NCI-H1694 treated with DMSO at 0.1 percent for 48 hours (cell line): ENCODE measurements around the gene NISCH.
A peak's percentile ranks its signal among the peaks of the same experiment; 100 is the strongest.

Experiments used
- DNase-seq: peaks from one replicate; lab custom pipeline; 2025; lab: John Stamatoyannopoulos, UW

Gene NISCH

DNA sequence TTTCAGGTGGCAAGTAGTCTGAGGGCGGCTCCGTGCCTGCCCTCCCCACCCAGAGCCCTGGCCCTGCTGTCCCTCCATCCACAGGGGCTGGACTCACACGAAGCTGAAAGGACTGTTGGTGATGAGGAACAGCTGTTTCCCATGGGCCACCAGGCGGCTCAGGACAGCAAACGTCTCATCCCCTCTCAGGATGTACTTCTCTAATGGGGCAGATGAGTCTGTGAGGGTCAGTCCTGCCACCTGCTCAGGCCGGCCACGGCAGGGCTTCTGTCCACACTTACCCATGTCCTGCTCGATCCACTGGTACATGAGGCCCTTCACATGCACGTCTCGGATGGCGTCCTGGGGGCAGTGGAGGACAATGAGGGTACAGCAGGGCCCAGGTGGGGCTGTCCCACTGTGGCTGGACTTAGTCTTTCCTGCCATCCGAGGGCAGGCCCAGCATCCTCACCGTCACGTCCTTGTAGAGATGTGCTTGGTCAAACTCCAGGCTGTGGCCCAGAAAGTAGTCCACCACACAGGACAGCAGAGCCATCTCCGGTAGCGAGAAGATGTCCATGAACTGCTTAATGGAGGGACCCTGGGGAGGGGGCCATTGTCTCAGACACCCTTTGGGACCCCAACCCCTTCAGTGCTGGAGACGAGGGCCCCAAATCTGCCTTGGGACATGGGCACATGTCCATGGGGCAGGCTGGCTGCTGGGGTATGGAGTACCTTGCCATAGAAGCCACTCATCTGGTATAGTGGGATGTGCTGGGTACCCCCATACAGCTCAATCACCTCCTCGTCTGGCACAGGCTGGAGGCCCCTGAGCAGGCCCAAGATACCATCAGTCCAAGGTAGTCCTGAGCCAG lies 72.6 kb downstream of the NISCH start:
- no peak for DNase-seq

DNA sequence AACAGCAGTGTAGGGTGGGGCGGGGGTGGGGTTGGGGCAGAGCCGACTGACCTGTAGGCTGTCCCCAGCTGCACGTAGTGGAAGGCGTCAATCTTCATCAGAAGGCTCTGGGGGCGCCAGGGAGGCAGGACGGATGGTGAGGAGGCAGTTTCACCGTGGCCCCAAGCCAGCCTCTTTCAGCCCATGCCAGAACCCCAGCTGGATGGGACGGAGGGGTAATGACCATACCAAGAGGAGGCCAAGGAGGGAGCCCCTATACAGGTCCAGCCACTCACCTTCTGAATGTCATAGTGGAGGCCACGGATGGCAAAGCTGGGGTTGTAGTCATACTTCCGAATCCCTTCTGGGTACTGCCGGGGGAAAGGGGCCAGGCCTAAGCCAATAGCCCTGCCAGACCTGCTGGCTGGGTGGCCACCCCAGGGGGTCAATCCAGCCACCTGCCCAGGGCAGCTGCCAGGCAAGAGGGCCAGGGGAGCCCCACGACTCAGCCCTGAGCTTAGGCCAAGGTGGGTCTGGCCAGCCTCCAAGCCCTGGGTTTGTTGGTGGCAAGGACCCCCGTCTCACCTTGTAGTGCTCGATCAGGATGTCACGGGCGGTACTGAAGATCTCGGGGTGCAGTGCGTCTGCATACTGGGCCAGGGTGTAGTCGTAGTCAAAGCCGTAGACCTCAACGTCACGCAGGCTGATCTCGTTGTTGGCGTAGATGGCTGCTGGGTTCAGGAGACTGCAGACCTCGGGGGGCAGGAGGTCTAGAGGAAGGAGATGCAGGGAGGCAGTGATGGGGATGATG lies 73.4 kb downstream of the NISCH start:
- no peak for DNase-seq

DNA sequence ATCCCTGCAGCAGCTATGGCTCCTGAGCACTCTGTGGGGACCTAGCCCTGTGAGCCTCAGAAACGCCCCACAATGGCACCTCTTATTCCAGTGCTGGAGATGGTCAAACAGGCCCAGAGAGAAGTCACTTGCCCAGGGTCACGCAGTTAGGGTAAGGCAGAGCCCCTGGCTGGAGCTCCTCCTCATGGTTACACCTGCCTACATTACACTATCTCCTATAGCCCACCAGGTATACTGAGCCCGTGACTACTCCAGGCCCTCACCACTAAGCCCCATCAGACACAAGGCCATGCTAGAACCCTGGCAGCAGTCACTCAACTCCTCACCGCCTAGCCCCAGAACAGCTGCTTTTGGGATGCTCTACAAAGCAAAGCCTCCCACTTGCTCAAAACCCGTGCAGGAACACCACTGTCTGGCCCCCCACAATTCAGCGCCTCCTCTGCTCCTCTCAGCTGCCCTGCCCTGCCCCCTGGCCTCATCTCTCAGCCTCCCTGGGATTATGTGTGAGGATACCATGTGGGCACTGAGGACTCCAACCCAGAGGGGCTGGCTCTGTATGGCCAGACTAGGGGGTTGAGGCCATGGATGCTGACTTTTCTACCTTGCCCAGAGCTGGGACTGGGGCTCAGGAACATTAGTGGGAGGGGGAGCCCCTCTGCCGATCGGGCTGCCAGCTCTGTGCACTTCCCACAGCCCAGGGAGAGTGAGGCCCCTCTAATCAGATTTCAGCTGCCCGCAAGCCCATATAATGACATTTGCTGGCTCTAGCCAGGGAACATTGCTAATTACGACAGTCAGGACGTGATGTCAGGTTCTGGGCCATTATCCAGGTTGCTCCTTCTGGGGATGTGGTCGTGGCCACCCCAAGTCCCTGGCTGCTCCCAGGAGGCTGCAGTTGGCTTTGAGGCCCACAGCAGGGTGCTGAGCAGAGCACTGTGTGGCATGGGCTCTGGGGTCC lies 74.3 kb downstream of the NISCH start:
- no peak for DNase-seq

DNA sequence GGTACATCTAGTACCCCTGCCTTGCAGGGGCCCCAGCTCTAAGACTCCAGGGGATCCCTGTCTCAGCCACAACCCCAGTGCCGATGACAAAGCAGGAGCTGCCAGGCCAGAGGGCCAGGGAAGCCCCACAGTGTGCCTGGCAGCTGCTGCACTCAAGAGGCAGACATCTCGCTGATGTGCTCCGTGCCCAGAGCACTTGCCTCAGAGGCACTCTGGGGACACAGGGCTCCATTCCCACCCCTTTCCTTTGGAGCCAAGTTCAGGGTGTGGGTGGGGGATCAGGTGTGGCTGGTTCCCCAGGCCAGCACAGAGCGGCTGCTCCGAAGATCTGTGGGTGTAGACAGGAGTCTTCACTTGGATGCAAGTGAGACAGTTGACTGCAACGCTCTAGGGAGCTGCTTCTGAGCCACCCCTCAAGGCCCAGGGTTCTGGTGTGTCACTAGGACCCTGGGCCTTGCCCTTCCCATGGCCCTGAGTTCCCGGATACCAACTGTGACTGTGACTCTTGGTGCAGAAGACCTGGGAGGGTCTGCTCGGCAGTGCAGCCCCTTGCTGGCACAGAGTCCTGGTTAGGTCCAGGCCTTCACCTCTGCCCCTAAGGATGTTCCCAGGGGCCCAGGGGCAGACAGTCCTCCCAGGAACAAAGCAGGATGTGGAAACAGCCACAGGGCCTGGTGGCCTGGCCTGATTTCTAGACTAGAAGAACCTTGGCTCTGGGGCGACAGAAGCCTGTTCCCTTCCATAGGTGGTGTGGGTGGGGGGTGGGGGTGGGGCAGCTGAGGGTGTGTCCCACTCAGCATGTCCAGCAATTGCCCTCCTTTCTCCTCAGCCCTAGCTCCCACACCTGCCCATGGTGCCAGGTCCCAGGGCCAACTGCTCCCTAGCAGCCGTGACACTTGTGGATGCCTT lies 75.8 kb downstream of the NISCH start:
- no peak for DNase-seq

DNA sequence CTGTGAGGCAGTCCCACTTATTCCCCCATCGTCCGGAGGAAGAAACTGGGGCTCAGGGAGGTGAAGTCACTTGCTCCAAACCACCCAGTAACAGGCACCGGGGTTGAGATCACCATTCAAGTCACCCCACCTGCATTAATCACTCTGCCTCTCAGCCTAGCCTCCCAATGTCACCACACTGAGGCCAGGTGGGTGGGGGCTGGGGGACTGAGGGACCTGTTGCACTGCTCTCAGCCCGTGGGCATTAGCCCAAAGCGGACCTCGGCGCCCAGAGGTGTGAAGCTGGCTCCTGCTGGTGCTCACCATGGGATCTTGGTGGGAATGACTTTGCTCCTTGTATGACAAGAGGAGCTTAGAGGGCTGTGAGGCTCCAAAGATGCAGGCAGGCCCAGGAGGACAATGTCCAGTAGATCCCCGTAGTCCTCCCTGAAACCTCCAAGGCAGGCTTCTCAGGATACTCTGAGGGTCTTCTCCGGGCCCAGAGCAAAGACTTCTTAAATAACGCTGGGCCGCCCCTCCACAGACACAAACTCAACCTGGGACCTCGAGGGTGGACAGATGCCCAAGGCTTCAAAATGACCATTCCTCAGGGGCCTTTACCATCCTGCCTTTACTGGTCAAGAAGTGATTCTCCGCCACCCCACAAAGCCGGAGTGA lies 76.6 kb downstream of the NISCH start:
- no peak for DNase-seq

DNA sequence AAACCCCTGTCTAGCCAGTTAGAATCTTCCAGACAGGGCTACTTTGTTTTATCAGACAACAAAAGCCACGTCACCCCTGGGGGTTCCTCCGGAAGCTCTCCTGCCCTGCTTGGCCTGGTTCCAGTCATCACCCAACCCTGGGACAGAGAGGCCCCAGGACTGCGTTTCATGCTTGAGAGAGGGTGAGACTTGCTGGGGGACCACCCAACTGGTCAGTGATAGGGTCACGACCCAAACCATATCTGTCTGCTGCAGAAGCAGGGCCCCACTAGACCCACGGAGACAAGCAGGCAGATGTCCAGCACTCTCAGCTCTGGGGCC lies 77.1 kb downstream of the NISCH start:
- DNase-seq: no peak

DNA sequence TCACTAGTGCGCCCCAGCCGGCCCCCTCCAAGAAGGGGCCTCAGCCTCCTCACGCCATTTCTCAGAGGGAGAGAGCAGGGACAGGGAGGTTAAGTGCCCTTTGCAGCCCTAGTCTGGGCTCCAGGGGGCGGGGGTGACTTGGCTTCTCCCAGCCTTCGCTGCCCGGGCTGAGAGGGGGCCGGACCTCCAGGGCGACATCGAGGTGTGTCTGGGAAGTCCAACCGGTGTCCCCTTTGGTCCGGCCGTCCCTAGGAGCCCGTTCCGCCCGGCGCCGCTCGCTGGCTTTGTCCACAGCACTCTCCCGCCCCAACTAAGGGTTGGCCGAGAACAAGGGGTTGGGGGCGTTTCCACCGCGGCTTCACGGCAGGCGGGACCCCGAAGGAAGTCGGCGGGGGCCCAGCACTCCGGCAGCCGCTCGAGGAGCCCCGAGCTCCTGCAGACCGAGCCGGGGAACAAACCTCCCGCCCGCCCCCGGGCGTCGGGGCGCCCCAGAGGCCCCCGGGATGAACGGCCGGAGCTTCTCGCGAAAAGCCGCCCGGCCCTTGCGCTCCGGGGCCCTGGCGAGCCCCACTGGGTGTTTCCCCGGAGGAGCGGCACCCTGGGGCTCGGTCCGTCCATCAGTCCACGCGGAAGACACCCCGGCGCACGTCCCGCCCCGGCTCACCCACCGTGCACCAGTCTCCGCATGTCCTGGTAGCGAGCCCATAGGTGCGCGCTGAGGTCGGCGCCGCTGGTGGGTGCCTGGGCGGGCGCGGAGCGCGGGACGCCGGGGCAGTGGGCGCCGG lies 77.6 kb downstream of the NISCH start:
- DNase-seq: no peak

DNA sequence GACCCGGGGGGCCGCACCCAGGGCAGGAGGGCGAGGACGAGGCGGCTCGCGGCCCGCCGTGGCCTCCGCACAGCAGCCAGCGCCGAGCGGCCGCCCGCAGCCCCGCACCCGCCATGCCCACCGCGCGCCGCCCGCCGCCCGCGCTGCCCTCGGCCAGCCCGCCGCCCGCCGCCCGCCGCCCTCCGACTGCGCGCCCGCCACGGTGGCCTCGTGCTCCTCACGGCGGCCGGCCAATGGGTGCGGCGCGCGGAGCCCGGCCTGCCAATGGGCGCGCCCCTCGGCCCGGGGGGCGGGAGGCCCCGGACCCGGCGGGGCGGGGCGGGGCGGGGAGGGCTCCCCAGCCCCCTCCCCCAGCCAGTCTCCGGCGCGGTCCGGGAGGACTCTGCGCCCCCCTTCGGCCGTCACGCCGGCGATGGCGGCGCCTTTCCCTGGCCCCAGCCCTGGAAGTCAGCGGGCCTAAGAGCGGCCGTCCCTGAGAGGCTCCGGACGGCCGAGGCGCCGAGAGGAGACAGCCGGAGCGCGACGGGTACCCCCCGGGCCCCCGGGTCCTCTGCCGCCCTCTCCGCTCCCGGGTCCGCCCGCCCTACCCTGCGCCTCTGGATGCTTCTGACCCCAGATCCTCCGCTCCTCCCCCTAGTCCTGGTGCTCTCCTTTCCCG lies 78.3 kb downstream of the NISCH start, which contains the start of gene NT5DC2:
TSS of gene NT5DC2 (minus strand) at position 235 of the 658 bp plus-strand sequence. CDS start at position 115, 120 bp downstream.
- DNase-seq: peak; percentile 6

DNA sequence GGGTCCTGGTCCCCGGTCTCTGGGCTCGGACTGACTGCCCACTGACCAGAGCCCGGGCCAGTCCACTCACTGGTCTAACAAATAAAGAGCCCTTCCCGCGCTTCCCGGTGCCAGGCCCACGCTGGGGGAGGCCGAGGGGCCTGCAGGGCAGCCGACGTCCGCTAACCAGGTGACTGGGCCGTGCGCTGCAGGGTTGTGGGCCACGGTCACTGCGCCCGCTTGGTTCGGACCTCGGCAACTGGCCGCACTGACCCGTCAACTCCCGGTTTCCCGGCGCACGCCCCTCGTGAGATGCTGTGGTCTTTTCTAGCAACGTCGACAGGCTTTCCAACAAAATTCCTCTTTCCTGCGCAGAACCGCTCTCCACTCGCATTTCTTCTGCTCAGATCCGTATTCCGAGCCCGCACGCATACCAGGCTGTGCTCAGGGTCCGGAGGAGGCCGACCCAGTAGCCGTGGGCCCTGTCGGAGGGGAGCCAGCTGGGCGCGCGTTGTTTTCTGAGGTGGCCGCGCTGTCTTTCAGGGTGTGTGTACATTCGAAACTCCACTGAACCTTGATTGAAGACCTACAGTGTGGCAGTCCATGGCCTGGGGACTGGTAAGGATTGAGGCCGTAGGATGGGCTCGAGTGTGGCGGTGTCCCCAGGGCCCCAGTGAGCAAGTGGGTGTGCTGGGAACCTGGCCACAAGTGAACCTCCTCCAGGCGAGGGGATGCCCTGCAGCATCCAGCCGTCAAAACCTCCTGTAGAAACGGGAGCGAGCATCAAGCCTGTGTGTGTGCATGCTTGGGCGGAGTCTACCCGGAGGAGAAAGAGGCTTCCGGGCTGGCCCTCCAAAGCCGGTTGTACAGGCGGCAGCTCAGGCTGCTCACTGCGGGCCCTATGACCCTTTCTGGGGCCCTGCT lies 79.1 kb downstream of the NISCH start:
- DNase-seq: peak; percentile 11

DNA sequence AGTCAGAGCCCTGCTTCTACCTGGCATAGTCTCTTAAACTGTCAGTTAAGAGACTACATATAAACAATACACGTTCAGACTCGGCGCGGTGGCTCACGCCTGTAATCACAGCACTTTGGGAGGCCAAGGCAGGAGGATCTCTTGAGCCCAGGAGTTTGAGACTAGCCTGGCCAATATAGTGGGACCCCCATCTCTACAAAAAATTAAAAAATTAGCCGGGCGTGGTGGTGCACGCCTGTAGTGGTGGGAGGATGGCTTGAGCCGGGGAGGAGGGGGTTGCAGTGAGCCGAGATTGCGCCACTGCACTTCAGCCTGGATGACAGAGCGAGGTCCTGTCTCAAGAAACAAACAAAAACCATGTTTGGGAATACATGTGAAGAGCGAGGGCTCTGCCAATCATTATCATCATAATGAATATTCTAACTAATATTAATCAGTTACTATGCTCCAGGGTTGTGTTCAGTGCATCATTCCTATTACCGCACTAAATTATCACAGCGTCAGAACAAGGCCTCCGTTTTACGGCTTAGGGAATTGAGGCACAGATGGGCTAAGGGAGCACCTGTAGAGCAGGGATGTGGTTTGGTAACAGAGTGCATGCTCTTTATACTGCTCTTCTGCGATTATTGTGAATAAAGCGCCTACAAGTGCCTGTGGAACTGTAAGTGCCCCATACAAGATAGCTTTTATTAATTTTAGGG lies 80.2 kb downstream of the NISCH start:
- DNase-seq: no peak

DNA sequence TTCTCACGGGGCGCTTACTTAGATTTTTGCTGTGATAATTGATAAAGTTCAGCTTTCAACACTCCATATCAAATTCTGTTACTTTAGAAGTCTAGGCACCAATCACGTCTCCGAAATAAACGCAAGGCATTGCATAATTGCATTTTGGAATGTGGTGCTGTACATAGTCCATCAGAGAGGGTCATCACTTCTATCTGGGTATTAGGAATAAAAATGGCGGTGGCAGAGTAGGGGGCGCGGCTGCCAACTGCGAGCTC lies 80.6 kb downstream of the NISCH start:
- no peak for DNase-seq

DNA sequence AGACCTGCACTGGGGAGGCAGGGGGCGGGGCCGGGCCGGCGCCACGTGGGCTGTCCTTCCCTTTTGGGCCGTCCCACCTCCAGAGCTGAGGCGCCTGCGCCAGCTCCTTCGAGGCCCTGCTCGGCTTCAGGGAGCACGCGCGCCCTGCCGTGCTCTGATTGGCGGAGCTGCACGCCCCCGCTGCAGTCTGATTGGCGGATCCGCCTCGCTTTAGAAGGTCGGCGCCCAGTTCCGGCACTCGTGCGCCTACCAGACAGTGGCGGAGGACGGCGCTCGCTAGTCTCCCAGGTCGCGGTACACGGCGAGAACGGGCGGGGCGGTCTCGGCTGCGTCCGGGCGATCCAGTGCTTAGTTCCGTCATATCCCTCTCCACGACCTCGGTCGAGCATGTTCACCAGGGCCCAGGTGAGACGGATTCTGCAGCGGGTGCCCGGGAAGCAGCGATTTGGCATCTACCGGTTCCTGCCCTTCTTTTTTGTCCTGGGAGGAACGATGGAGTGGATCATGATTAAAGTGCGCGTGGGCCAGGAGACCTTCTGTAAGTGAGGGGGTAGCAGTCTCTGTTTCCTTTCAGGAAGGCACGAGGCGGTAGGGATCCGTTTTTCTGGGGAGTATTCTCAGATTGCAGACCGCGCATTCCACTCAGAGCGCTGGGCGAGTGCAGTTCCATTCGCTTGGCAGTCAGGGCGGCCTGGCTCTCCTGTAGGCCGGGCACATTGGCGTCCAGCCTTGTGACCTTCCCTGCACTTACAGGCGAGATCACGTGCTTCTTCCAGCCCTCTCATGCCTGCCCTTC lies 81.2 kb downstream of the NISCH start, which contains the start of gene UQCC5:
TSS of gene UQCC5 (plus strand) at position 237 of the 796 bp plus-strand sequence. CDS start at position 388, 151 bp downstream.
- DNase-seq: peak; percentile 75

DNA sequence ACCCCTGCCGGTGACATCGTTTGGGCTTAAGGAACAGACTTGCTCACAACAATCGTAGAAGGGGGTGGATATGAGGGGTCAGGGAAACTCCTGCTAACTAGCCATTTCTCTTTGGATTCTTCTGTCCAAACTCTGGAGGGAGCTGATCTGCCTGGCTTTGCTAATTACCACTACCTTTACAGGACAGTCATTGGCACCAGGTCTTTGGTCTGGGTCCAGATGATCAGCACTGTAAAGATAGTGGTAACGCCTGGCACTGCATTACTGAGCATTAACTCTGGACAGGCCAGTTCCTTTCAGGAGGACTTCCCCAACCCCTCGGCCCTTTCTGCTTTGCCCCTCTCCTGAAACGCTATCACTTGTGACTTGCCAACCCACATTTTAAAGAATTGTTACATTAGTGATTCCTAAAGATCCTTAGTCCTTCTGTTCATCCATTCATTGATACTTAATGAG lies 81.8 kb downstream of the NISCH start:
- no peak for DNase-seq

DNA sequence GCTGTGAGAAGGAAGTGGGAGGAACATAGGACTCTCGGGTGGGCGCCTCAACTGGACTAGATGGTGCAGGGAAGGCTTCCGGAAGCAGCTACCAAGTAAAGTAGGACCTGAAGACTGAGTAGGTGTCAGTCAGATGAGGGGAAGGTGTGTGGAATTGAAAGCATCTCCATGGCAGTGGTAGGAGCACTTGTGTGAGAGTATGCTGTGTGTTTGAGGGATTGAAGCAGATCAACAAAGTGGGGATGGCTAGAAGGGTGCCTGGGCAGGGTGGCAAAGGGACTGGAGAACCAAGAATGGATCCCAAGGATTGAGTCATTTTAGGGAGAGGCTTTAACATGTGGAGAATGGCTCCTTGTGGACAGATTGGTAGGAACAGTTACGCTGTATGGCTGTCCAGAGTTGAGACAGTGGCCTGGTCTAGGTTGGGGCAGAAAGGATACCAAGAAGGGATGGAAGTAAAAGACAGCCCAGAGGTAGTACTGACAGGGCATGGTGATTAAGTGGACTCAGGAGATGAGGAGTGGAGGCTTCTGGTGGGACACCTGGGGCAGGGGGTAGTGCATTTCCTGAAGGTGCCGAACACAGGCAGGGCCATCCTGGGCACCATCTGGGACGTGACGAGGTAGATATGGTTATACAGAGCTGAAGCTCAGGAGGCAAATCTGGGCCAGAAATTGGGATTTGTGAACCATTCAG lies 82.5 kb downstream of the NISCH start:
- no peak for DNase-seq

DNA sequence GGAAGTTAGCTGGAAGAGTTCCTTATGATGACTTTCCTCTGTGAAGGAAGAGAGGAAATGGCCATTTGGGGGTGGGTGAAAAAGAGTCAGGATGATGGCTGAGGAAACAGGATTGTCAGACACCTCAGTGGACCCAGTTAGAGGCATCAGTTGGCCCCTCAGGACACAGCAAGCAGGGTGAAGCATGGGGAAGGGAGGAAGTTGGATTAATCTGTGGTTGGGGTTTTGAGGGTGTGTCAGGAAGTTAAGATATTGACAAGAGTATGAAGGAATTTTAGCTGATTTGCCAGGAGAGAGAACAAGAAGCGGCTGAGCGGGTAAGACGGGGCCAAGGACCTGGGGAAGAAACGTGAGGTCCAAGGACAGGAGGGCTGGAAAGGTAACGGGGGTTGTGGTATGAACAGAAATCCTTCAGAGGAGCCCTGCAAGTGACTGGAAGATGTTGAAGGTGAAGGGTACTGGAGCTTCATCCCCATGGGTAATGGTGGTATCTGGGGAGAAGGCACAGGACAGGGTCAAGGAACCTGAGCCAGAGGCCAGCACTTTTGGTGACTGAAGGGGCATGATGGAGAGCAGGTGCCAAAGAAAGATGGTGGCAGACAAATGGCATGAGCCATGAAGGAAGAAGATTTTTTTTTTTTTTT lies 83.7 kb downstream of the NISCH start:
- DNase-seq: no peak

DNA sequence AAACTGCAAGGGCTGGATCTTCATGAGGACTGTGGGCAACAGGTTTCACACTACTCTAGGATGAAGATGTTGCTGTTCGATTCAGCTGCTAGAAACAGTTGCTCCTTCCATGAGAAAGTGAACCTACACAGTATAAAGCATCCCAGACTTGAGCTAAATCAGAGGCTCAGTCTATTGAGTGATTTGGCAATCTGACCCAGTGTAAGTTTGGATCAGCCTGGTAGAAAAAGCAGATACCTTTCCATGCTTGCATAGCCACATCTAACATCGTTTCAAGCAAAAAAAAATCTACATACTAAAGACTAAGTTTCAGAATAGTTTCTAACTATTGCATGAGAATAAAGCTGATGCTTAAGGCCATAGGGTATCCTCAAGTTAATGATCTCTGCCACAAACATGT lies 85.6 kb downstream of the NISCH start:
- no peak for DNase-seq
